Prostate gland (tissue), 2 donors: ENCODE results near the gene BMP6.

Experiments
- CTCF ChIP-seq, 4 experiments: fragments of 200-600 bp in 2 of 4; fragments of 450-650 bp in 2 of 4; sonication (generic) in 2 of 4; IDR thresholded peaks; 1 replicate in 3 of 4; 2 replicates in 1 of 4; pipeline ENCODE4 v1.5.1; 2016 to 2019; ENCODE audit warnings: antibody characterized with exemption in 4 of 4, mild to moderate bottlenecking in 2 of 4, moderate library complexity in 2 of 4
- POLR2A ChIP-seq: fragments of 450-650 bp; IDR thresholded peaks from one replicate; pipeline ENCODE4 v1.6.1; 2016; ENCODE audit warnings: antibody characterized with exemption, mild to moderate bottlenecking
- POLR2AphosphoS5 ChIP-seq: sonication (generic); formaldehyde crosslinking; IDR thresholded peaks from one replicate; pipeline ENCODE4 v1.6.1; 2017; ENCODE audit warnings: antibody characterized with exemption

- TF ChIP-seq CTCF (IDR thresholded peaks at IDR 0.05) (no peak), POLR2A (no peak), POLR2AphosphoS5 (no peak)
Measured at GRCh38 chr6:7910654-7911344, 184.9 kb downstream of the BMP6 start, which contains the start of gene TXNDC5.
